GM21619 (cell line): ENCODE data around the gene DLG3.
"Not testable (repeated sequence)": the region's sequence is repeated elsewhere in the genome, so short reads cannot be mapped to it uniquely, and the experiment has no call there.

Experiments used
- ATAC-seq: cut with Tn5 transposase; IDR thresholded peaks from one replicate; pipeline ENCODE4 v1.9.1; 2021; ENCODE audit not compliant: unreplicated experiment

Gene DLG3

DNA sequence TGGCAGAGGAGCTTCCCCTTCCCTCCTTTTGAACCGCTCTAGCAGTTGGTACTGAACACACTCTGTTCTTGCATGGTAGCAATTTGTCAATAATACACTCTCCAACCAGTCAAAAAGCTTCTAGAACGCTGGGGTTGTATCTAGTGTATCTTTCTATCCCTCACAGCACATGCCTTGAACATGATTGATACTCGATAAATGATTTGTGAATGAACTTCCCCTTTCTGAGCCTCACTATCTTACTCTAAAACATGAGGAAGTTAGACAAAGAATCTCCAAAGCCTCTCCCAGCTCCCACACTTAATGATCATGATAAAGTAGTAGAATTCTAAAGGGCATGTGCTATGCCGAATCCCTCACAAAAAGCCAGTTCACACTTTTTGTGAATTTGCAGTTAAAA lies 64.4 kb downstream of the DLG3 start:
- no peak for ATAC-seq

DNA sequence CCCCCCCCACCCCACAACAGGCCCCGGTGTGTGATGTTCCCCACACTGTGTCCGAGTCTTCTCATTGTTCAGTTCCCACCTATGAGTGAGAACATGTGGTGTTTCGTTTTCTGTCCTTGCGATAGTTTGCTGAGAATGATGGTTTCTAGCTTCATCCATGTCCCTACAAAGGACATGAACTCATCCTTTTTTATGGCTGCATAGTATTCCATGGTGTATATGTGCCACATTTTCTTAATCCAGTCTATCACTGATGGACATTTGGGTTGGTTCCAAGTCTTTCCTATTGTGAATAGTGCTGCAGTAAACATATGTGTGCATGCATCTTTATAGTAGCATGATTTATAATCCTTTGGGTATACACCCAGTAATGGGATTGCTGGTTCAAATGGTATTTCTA lies 70.6 kb downstream of the DLG3 start:
- ATAC-seq = not testable (repeated sequence)

DNA sequence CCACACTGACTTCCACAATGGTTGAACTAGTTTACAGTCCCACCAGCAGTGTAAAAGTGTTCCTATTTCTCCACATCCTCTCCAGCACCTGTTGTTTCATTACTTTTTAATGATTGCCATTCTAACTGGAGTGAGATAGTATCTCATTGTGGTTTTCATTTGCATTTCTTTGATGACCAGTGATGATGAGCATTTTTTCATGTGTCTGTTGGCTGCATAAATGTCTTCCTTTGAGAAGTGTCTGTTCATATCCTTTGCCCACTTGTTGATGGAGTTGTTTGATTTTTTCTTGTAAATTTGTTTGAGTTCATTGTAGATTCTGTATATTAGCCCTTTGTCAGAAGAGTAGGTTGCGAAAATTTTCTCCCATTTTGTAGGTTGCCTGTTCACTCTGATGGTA lies 71.1 kb downstream of the DLG3 start:
- not testable (repeated sequence) for ATAC-seq

DNA sequence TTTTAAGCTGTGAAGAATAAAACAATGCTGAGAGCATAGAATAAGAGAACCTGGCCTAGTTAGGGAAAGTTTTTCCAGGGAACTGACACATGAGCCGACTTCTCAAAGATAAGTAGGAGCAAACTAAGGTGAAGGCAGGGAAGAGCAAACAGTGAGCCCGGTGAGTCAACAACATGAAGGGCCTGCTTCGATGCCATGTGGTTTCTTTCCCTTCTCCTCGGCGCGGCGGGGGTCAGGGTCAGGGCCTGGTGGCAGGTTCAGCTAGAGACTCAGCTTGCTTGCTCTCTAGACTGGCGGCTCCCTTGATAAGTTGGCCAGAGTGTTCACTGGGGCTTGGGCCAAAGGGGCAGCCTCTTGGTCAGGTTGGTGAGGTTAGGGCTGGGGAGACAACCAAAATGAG lies 81.1 kb downstream of the DLG3 start:
- no peak for ATAC-seq

DNA sequence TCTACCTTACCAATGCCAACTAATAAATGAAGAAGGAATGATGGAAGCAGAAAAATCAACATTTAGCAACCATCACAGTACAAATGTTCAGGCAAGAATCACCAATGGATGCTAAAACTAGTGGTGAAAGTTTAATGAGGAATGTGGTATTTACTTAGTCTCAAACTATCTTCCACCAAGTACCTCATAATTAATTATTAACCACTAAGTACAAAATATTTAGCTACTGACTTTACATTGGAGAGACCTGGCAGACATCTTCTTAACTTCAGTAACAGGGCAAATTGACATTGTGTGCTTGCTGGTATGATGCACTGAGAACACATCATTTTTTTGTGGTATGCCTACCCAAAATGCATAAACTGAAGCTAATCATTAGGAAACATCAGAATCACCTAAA lies 82.4 kb downstream of the DLG3 start:
- no peak for ATAC-seq

DNA sequence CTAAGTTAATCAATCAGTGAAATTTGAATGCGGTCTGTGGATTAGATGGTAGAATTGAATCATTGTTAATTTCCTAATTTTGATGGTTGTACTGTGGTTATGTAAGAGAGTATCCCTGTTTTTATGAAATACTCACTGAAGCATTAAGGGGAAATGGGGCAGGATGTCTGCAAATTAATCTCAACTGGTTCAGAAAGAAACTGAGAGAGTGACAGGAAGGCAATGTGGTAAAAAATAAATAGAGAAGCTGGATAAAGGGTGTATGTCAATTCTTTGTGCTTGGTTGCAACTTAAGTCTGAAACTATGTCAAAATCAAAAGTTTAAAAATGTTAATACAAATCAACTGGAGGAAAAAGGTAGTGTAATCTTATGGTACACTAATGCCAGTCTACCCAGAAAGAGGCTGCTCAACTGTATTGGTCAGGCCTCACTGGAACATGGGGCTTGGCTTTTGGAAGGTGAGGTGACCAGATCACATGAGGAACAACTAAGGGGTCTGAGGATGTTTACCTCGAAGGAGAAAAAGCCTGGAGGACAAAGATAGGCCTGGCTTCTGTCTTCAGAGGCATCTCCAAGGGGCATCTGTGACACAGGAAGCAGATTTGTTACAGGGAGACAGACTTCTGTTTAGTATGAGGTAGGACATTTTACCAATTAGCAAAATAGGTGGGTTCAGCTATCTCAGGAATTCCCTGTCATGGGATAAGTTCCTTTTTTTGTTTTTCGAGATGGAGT lies 83.1 kb downstream of the DLG3 start:
- no peak for ATAC-seq

DNA sequence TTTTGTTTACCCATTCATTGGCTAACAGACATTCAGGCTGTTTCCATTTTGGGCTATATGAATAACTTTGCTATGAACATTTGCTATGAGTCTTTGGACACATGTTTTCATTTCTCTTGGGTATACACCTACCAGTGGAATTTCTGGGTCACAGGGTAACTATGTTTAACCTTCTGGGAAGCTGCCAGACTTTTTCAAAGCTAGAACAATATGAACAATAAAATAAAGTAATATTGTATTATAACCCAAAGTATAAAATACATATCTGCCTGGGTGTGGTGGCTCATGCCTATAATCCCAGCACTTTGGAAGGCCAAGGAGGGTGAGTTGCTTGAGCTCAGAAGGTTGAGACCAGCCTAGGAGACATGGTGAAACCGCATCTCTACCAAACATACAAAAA lies 90.6 kb downstream of the DLG3 start:
- ATAC-seq = no peak

DNA sequence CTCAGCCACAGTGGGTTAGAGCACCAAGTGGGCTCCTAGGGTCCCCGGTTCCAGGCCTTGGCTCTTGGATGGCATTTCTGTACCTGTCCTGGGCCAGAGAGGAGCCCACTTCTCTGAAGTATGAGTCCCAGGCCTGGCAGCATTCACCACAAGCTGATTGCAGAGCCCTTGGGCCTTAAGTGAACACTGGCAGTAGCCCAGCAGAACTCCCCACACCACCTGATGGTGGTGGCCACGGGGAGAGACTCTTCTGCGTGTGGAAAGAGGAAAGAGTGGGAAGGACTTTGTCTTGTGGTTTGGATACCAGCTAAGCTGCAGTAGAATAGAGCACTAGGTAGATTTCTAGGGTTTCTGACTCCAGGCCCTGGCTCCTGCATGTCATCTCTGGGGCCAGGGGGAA lies 104.8 kb downstream of the DLG3 start:
- no peak for ATAC-seq

DNA sequence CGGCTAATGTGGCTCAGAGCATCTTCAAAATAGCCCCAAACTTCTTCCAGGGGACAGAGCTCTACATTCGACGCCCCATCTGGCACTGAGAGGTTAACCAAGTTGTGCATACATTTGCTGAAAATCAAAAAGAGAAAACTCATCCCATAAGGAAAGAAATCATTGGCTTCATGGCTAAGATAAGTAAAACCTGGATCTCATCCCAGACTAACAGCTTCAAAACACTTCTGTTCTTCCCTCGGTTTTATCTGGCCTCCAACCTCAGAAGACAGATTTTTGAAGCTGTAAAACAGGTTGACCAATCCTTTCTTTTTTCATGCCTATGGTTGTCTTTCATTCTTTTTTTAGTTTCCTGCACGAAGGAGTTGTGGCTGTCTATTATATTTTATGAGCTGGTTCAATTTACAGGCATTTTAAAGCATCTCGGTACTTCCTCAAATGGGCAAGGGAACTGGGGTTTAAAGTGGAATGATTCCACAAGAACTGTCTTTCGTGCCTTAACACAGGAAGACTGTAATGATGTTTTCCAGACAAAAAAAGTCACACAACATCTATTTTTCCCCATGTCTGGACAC lies 107.6 kb downstream of the DLG3 start:
- no peak for ATAC-seq

DNA sequence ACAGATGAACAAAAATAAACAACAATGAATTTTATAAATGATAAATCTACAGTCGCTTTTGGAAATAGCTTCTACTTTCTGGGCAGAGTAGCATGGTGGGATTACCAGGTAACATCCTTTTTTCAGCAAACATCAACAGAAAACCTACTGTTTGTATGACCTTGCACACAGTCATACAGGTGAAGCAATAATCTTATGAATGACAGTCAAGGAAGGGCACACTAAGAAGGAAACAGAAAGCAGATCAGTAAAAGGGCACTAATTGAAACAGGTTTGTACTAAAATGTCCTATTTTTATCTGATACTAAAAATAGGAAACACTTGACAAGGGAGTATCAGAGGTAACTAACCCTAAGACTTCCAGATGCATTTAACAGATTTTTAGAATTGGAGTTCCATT lies 108.9 kb downstream of the DLG3 start:
- ATAC-seq = no peak

DNA sequence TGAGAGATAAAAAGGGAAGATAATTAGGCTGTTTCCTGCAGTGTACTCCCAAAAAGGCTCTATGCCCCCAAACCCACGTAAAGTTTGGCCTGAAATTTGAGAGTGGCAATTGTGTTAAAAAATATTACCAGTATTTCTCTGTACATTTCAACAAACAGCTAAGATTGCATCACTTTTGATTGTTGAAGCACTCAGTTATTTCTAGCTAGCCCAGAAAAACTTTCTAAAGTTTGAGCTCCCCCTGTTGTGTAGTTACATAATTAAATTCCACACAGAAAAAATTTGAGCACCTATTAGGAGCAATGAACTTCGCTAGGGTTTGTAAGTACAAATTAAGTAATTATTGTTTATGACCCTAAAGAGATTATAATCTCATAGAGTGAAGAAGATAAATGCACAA lies 109.4 kb downstream of the DLG3 start:
- ATAC-seq = no peak

DNA sequence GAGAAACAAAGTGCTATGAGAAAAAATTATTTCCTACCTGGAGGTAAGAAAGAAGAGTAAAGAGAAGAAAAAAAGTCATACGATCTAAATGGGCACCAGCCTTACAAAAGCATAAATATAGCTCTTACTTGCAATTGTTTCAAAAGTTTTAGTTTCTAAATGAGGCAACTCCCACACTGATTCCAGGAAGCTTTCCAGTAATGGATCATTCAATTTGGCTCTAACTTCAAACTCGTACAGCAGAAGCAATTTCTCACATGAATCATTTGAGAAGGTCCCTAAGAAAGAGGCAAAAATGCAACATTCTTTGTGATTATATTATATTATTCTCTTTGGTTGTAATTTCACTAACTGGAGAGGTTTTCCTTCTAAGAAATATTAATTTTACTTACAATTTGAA lies 109.9 kb downstream of the DLG3 start:
- no peak for ATAC-seq

DNA sequence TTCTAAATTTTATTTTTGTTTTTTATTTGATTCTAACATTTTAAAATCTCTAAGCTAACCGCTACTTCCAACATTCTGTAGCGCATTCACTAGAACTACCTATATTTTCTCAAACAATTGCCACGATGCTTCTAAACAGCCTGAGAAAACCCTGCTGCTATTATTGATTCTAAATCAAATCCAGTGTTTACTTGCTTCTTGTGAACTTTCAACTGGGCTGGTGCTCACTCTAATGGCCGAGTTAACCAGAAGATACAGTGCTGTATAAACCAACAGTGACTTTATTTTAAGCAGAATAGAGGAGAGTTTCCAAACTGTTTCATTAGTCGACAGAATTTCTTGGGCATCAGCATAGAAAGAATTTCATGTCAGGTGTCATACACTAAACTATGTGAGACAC lies 110.3 kb downstream of the DLG3 start:
- ATAC-seq = no peak
